WERI-Rb-1 (cell line): ENCODE results near the gene SAMD7.

Source experiments
- DNase-seq: peaks from one replicate; pipeline ENCODE4 v3.0.0-alpha.2; 2020
- H3K27ac ChIP-seq: fragments of 250-450 bp; sonication (Bioruptor Pico); 2 replicates; pipeline ENCODE4 v1.5.1; 2020; ENCODE audit warnings: mild to moderate bottlenecking, moderate library complexity
- H3K27me3 ChIP-seq: fragments of 250-450 bp; sonication (Bioruptor Pico); 2 replicates; pipeline ENCODE4 v1.5.1; 2021; ENCODE audit warnings: mild to moderate bottlenecking, low read depth, moderate library complexity; ENCODE audit not compliant: insufficient read depth, severe bottlenecking
- H3K36me3 ChIP-seq: fragments of 250-450 bp; sonication (Bioruptor Pico); 2 replicates; pipeline ENCODE4 v1.5.1; 2020; ENCODE audit warnings: mild to moderate bottlenecking, moderate library complexity
- H3K4me3 ChIP-seq: 2 replicates; pipeline ENCODE4 v1.5.1; 2011; ENCODE audit warnings: low read depth, mild to moderate bottlenecking, control low read depth, low read length
- H3K9me3 ChIP-seq: fragments of 250-450 bp; sonication (Bioruptor Pico); 2 replicates; pipeline ENCODE4 v1.5.1; 2021; ENCODE audit warnings: mild to moderate bottlenecking, moderate library complexity; ENCODE audit not compliant: severe bottlenecking
- CTCF ChIP-seq: IDR thresholded peaks from 2 replicates; pipeline ENCODE4 v1.5.1; 2011; ENCODE audit warnings: low read depth, mild to moderate bottlenecking, control low read depth, inconsistent platforms, low read length

SAMD7 gene

GRCh38 chr3:169984292-169984691, 72.9 kb downstream of the SAMD7 start:
- no peaks in the 10 kb centered on the region for H3K9me3 ChIP-seq
- peaks cover 81% of the 10 kb centered on the region for H3K36me3 ChIP-seq
- DNase-seq = no peak

More at GRCh38 chr3:169984292-169984691, 72.9 kb downstream of the SAMD7 start:
- Histone ChIP-seq H3K4me3 (no peak overlapping the region), H3K27ac (no peak overlapping the region), H3K27me3 (no peaks in the 10 kb centered on the region)
- no peak for TF ChIP-seq CTCF
